WERI-Rb-1 (cell line): Measurements from ENCODE around the gene EVI5.
A peak's percentile ranks its signal among the peaks of the same experiment; 100 is the strongest.

Experiments
- DNase-seq: peaks from one replicate; pipeline ENCODE4 v3.0.0-alpha.2; 2020
- H3K27ac ChIP-seq: fragments of 250-450 bp; sonication (Bioruptor Pico); 2 replicates; pipeline ENCODE4 v1.5.1; 2020; ENCODE audit warnings: mild to moderate bottlenecking, moderate library complexity
- H3K27me3 ChIP-seq: fragments of 250-450 bp; sonication (Bioruptor Pico); 2 replicates; pipeline ENCODE4 v1.5.1; 2021; ENCODE audit warnings: mild to moderate bottlenecking, low read depth, moderate library complexity; ENCODE audit not compliant: insufficient read depth, severe bottlenecking
- H3K36me3 ChIP-seq: fragments of 250-450 bp; sonication (Bioruptor Pico); 2 replicates; pipeline ENCODE4 v1.5.1; 2020; ENCODE audit warnings: mild to moderate bottlenecking, moderate library complexity
- H3K4me3 ChIP-seq: 2 replicates; pipeline ENCODE4 v1.5.1; 2011; ENCODE audit warnings: low read depth, mild to moderate bottlenecking, control low read depth, low read length
- H3K9me3 ChIP-seq: fragments of 250-450 bp; sonication (Bioruptor Pico); 2 replicates; pipeline ENCODE4 v1.5.1; 2021; ENCODE audit warnings: mild to moderate bottlenecking, moderate library complexity; ENCODE audit not compliant: severe bottlenecking
- TF ChIP-seq, protein P1 (sequence below): IDR thresholded peaks from 2 replicates; pipeline ENCODE4 v1.5.1; 2011; ENCODE audit warnings: low read depth, mild to moderate bottlenecking, control low read depth, inconsistent platforms, low read length

The EVI5 gene

GRCh38 chr1:92784639-92785500 lies at the start of gene EVI5:
EVI5 (minus strand) TSS chr1:92785108; CDS start chr1:92736546, 48,562 bp downstream.
- Histone ChIP-seq H3K27me3 (no peaks in the 10 kb centered on the region), H3K36me3 (peaks cover 2% of the 10 kb centered on the region; the same call in 1 of the 2 replicates), H3K27ac (peak within 1 kb of the TSS; percentile 83), H3K9me3 (no peaks in the 10 kb centered on the region), H3K4me3 (peak within 1 kb of the TSS; percentile 65)
- DNase-seq = peak; percentile 97
- TF ChIP-seq, protein P1, sequence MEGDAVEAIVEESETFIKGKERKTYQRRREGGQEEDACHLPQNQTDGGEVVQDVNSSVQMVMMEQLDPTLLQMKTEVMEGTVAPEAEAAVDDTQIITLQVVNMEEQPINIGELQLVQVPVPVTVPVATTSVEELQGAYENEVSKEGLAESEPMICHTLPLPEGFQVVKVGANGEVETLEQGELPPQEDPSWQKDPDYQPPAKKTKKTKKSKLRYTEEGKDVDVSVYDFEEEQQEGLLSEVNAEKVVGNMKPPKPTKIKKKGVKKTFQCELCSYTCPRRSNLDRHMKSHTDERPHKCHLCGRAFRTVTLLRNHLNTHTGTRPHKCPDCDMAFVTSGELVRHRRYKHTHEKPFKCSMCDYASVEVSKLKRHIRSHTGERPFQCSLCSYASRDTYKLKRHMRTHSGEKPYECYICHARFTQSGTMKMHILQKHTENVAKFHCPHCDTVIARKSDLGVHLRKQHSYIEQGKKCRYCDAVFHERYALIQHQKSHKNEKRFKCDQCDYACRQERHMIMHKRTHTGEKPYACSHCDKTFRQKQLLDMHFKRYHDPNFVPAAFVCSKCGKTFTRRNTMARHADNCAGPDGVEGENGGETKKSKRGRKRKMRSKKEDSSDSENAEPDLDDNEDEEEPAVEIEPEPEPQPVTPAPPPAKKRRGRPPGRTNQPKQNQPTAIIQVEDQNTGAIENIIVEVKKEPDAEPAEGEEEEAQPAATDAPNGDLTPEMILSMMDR = no peak

GRCh38 chr1:92834617-92835016 lies 49.7 kb upstream of the EVI5 start:
- Histone ChIP-seq H3K27me3 (no peaks in the 10 kb centered on the region), H3K27ac (no peak overlapping the region), H3K4me3 (no peak overlapping the region), H3K36me3 (peaks cover 74% of the 10 kb centered on the region), H3K9me3 (no peaks in the 10 kb centered on the region)
- no peak for DNase-seq
- TF ChIP-seq, protein P1 = no peak

DNA sequence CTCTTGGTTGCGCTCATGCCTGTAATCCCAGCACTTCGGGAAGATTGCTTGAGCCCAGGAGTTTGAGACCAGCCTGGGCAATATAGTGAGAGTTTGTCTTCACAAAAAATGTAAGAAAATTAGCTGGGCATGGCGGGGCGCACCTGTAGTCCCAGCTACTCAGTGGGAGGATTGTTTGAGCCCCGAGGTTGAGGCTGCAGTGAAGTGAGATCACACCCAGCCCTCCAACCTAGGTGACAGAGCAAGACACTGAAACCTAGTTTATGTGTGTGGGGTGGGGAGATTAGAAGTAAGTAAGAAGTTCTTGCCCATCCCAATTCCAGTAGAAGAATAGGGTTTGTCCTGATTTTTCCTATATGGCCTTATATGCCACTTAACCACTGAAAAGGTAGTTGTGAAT lies 48.9 kb upstream of the EVI5 start:
- Histone ChIP-seq H3K4me3 (no peak overlapping the region), H3K9me3 (no peaks in the 10 kb centered on the region), H3K36me3 (peaks cover 66% of the 10 kb centered on the region), H3K27me3 (no peaks in the 10 kb centered on the region), H3K27ac (no peak overlapping the region)
- DNase-seq = no peak
- TF ChIP-seq, protein P1 = no peak

DNA sequence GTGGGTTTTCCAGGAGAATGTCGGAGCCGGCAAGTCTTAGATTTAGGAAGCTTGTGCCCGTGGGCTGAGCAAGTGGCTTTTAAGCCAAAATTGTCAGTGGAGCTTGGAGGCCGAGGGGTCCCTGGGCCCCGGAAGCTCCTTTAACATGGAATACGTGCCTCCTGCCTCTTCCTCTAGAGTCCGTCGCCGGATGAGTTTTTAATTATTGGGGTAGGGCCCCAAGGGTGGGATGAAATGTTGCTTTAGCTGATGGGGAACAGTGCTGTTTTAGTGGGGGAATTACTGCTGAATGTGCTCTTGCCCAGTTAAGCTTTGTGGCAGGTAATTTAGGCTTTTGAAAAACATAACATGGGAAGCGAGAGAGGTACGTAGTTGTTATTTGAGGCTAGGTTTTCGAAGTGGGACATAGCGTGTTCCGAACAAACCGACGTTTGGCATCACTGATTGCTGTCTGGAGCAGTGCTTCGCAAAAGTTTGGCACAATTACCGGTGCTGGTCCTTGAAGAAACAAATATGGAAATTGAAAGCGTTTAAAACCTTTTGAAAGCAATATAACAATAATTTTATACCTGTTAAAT lies 47.7 kb upstream of the EVI5 start:
- Histone ChIP-seq H3K36me3 (peaks cover 54% of the 10 kb centered on the region), H3K9me3 (no peaks in the 10 kb centered on the region), H3K4me3 (peak overlapping the region; percentile 86), H3K27me3 (no peaks in the 10 kb centered on the region), H3K27ac (peak overlapping the region; percentile 95)
- DNase-seq = no peak
- TF ChIP-seq, protein P1 = no peak

GRCh38 chr1:92831762-92832536 lies 47.0 kb upstream of the EVI5 start, which contains the start of gene RPL5:
RPL5 (plus strand) TSS chr1:92832040; CDS start chr1:92832115, 75 bp downstream.
- Histone ChIP-seq H3K27ac (peak within 1 kb of the TSS; percentile 95), H3K9me3 (no peaks in the 10 kb centered on the region), H3K36me3 (peaks cover 47% of the 10 kb centered on the region), H3K4me3 (peak within 1 kb of the TSS; percentile 86), H3K27me3 (no peaks in the 10 kb centered on the region)
- peak; percentile 98 for DNase-seq
- TF ChIP-seq, protein P1 = peak; percentile 97
